Ishikawa (cell line): ENCODE measurements around the gene ARID3B.

Experiments used
- CEBPB ChIP-seq: IDR thresholded peaks from 2 replicates; pipeline ENCODE4 v1.6.1; 2012
- CREB1 ChIP-seq: IDR thresholded peaks from 2 replicates; pipeline ENCODE4 v1.6.1; 2012; ENCODE audit warnings: low read depth
- EGR1 ChIP-seq: IDR thresholded peaks from 2 replicates; pipeline ENCODE4 v1.6.1; 2012
- EP300 ChIP-seq: IDR thresholded peaks from 2 replicates; pipeline ENCODE4 v1.6.1; 2012; ENCODE audit warnings: borderline replicate concordance
- FOXM1 ChIP-seq: IDR thresholded peaks from 2 replicates; pipeline ENCODE4 v1.6.1; 2012; ENCODE audit warnings: low read depth, borderline replicate concordance
- NFIC ChIP-seq: IDR thresholded peaks from 2 replicates; pipeline ENCODE4 v1.6.1; 2012
- RAD21 ChIP-seq: IDR thresholded peaks from 2 replicates; pipeline ENCODE4 v1.6.1; 2012; ENCODE audit warnings: low read depth
- TAF1 ChIP-seq: IDR thresholded peaks from 2 replicates; pipeline ENCODE4 v1.6.1; 2012; ENCODE audit warnings: low read depth, mild to moderate bottlenecking
- TCF12 ChIP-seq: IDR thresholded peaks from 2 replicates; pipeline ENCODE4 v1.6.1; 2012; ENCODE audit warnings: low read depth
- TEAD4 ChIP-seq: IDR thresholded peaks from 2 replicates; pipeline ENCODE4 v1.6.1; 2012
- YY1 ChIP-seq: IDR thresholded peaks from 2 replicates; pipeline ENCODE4 v1.6.1; 2012; ENCODE audit warnings: low read depth
- ZBTB7A ChIP-seq: IDR thresholded peaks from 2 replicates; pipeline ENCODE4 v1.6.1; 2012; ENCODE audit warnings: low read depth
- TF ChIP-seq, protein P1 (sequence below): IDR thresholded peaks from 2 replicates; pipeline ENCODE4 v1.6.1; 2012
- TF ChIP-seq, protein P2 (sequence below): IDR thresholded peaks from 2 replicates; pipeline ENCODE4 v1.6.1; 2012
- TF ChIP-seq, protein P3 (sequence below): IDR thresholded peaks from 2 replicates; pipeline ENCODE4 v1.6.1; 2012; ENCODE audit warnings: low read depth, mild to moderate bottlenecking

Gene ARID3B

DNA sequence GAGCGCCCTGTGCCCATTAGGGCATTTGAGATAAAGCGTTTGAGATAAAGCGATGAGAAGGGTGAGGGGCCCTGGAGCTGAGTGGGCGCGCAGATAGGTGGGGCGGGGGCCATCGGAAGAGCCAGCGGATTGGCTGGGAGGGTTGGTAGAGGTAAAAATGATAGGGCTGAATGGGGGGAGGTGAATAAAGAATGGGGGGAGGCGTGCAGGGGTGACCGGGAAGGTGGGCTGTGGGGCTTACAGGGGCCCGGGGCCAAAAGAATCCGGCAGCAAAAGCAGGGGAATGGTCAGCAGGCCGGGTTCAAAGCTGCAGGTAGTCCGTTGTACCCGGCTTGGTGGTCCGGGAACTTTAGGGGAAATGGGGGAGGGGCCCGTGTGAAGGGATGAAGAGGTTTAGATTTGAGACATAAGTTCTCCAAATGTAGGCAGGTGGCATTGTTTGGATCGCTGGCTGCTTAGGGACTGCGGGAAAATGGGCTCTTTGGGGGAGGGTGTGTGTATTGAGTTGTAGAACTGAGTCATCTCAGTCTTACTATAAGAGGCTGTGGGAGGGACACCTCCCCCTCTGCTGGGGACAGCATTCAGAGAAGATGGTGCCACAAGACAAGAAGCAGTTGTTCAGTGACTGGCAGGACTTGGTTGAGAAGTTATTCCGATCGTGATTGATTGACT is 610 bp downstream of the ARID3B start:
- TF ChIP-seq CEBPB (no peak), ZBTB7A (peak; percentile 59)

DNA sequence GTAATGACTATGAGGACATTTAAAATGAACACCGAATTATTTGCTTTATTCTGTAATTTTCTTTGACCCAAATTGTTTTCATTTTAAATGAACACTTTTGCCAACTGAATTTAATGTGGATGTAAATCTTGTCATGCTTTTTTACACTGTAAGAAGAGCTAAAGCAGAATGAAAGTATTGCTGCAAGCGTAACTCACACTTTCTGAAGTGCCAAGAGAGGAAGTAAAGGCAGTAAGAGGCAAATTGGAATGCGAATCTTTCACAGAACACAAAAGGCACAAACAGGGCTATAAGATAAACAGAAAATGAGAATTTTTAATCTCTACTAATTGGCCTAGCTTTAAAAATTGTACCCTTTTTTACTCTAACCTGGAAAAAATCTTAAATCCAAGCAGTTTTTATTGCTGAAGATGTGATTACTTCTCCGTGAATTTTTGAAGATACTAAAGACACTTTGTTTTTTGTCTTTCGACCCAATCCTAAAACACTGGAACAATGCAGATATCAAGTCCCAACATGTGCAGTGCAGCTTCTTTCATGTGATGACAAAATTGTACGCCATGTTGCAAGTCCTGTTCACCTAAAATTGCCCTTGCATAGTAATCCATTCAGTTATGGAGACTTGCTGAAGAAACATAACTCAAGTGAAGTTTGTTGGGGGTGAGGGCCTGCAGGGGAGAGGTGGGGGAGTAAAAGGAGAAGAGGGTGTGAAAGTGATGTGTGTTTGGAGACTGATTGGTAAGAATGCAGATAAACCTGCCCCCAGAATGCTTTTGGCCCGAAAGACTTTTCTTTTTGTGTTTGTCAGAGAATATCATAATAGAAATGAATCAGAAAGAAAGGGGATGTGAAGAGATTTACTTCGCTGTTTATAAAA is 1.4 kb downstream of the ARID3B start:
- TF ChIP-seq NFIC (no peak), FOXM1 (no peak), CREB1 (no peak)
- TF ChIP-seq, protein P1, sequence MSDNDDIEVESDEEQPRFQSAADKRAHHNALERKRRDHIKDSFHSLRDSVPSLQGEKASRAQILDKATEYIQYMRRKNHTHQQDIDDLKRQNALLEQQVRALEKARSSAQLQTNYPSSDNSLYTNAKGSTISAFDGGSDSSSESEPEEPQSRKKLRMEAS, result no peak

DNA sequence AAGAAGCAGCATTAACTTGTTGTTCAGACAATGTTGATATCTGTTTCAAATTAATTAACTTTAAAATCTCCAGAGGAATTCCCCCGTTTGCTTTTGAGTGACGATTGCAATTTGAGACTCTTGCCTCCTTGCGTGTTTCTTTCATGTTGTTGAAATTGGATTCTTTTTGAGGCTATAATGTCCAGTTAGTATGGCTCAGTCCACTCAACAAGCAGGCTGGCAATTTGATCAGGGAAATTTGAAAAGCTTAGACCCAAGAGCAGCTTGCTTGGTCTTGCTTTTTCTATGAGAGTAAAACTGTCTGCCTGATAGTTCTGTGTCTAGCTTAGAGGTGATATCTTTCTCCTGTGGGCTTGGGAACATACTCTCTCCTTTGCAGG is 2.0 kb downstream of the ARID3B start:
- TF ChIP-seq TEAD4 (no peak), FOXM1 (no peak), ZBTB7A (no peak), RAD21 (no peak), CREB1 (no peak), CEBPB (no peak), EGR1 (no peak), TAF1 (no peak), NFIC (no peak), TCF12 (no peak), YY1 (no peak), EP300 (no peak)
- TF ChIP-seq, protein P2, sequence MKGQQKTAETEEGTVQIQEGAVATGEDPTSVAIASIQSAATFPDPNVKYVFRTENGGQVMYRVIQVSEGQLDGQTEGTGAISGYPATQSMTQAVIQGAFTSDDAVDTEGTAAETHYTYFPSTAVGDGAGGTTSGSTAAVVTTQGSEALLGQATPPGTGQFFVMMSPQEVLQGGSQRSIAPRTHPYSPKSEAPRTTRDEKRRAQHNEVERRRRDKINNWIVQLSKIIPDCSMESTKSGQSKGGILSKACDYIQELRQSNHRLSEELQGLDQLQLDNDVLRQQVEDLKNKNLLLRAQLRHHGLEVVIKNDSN, result no peak
- TF ChIP-seq, protein P3, sequence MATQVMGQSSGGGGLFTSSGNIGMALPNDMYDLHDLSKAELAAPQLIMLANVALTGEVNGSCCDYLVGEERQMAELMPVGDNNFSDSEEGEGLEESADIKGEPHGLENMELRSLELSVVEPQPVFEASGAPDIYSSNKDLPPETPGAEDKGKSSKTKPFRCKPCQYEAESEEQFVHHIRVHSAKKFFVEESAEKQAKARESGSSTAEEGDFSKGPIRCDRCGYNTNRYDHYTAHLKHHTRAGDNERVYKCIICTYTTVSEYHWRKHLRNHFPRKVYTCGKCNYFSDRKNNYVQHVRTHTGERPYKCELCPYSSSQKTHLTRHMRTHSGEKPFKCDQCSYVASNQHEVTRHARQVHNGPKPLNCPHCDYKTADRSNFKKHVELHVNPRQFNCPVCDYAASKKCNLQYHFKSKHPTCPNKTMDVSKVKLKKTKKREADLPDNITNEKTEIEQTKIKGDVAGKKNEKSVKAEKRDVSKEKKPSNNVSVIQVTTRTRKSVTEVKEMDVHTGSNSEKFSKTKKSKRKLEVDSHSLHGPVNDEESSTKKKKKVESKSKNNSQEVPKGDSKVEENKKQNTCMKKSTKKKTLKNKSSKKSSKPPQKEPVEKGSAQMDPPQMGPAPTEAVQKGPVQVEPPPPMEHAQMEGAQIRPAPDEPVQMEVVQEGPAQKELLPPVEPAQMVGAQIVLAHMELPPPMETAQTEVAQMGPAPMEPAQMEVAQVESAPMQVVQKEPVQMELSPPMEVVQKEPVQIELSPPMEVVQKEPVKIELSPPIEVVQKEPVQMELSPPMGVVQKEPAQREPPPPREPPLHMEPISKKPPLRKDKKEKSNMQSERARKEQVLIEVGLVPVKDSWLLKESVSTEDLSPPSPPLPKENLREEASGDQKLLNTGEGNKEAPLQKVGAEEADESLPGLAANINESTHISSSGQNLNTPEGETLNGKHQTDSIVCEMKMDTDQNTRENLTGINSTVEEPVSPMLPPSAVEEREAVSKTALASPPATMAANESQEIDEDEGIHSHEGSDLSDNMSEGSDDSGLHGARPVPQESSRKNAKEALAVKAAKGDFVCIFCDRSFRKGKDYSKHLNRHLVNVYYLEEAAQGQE, result no peak
- TF ChIP-seq, protein P1, result no peak

DNA sequence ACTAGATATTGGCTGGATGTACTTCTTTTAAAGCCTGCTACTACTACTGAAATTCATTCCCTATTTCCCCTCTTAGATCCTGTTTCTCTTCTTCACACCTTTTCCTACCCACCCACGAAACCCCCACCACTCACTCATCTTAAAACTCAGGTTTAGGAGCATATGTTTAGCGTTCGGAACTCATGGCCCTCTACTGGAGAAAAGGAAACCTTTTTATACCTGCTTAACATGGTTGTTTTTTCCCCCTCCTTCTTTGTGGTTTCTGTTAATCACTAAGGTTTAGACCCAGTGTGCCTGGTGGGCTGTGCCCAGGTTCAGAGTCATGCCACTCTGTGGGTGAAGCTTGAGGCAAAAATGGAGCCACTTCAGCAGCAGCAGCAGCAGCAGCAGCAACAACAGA is 2.6 kb downstream of the ARID3B start:
- no peak for TF ChIP-seq FOXM1
- no peak for TF ChIP-seq TCF12
- no peak for TF ChIP-seq CEBPB
- TF ChIP-seq, protein P1, result no peak
- TF ChIP-seq EGR1, result no peak
- no peak for TF ChIP-seq EP300
- TF ChIP-seq, protein P3, result no peak
- TF ChIP-seq RAD21, result no peak
- no peak for TF ChIP-seq ZBTB7A
- no peak for TF ChIP-seq CREB1
- no peak for TF ChIP-seq NFIC
- no peak for TF ChIP-seq YY1
- TF ChIP-seq, protein P2, result no peak

DNA sequence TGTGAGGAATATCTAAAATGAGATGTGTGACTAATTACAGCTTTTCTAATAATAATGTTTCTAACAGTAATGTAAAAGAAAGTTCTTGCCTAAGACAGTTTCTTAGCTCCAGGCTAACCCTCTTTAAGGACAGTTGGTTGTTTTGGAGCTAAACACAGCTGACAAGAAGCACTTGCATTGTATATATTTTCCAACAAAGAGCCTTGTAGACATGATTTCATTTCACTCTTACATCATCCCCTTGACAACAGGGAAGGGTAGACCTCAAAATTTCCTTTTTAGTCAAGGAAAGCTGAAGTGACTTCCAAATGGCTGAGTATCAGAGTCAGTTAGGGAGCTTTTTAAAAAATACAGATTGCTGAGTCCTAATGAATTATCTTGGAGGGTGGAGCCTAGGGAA is 4.1 kb downstream of the ARID3B start:
- TF ChIP-seq YY1 (no peak), RAD21 (no peak), TAF1 (no peak), FOXM1 (no peak), TEAD4 (no peak)
- TF ChIP-seq, protein P2, result no peak
